Upper lobe of right lung (tissue), 1 donor: ENCODE results near the gene CNNM1. TPM values are rescaled to one million over a fixed set of nuclear protein-coding genes. Genes with fewer than 3 reads are reported as not detected.

ENCODE experiments used
- ATAC-seq: fragments of 200-7000 bp; cut with Tn5 transposase; one replicate; pipeline ENCODE4 v1.9.1; 2020; ENCODE audit warnings: mild to moderate bottlenecking, moderate library complexity
- DNase-seq: peaks from one replicate; pipeline ENCODE4 v3.0.0-alpha.2; 2020
- H3K27ac ChIP-seq: fragments of 200-600 bp; one replicate; pipeline ENCODE4 v1.8.0; 2022
- H3K27me3 ChIP-seq: fragments of 200-600 bp; one replicate; pipeline ENCODE4 v1.8.0; 2022; ENCODE audit warnings: mild to moderate bottlenecking
- H3K36me3 ChIP-seq: fragments of 200-600 bp; one replicate; pipeline ENCODE4 v1.8.0; 2022
- H3K4me1 ChIP-seq: fragments of 200-600 bp; one replicate; pipeline ENCODE4 v1.8.0; 2022
- H3K4me3 ChIP-seq: fragments of 200-600 bp; one replicate; pipeline ENCODE4 v1.8.0; 2022; ENCODE audit warnings: mild to moderate bottlenecking
- H3K9me3 ChIP-seq: fragments of 200-600 bp; one replicate; pipeline ENCODE4 v1.8.0; 2022
- intact Hi-C: fragments of 100-400 bp; cut with DNase I; formaldehyde crosslinking; loops from one replicate; pipeline ENCODE4 v1.11.0; 2022
- total RNA-seq: library from RNA; stranded (reverse); fragmentation: NEBNext Ultra II Directional; extraction: Animal tissue kit (Norgen Biotek cat#: 25700); gene quantifications from one replicate; pipeline ENCODE4 v1.2.1, GENCODE V29; 2021
- TF ChIP-seq, protein P1 (sequence below): fragments of 200-600 bp; IDR thresholded peaks from one replicate; pipeline ENCODE4 v1.8.0; 2022; ENCODE audit warnings: antibody characterized with exemption
- donor health status: DM: no; HTN: yes; CAD: no; lungs with severe emphysema.

Gene CNNM1
- total RNA-seq, 1 donor from 2014 or later = 0.69 TPM

DNA sequence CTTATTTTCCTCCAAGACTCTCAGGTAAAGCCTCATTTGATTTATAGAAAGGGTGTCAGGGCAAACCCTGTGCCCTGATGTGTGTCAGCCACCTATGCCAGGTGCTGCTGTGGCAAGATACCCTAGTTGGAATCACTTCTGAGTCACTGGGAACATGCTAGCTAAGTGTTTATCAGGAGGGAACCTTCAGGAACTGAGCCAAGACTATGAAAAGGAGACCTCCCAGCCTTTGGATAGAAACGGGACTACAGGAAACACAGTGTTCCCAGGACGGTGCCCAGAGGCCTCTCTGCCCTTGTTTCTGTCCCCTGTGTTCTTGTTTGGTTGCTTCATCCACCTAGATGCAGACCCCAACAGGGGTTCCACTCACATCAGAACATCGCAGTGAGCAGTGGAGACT is 28.5 kb downstream of the CNNM1 start:
- H3K36me3 ChIP-seq = no peaks in the 10 kb centered on the region
- no peak overlapping the region for H3K4me3 ChIP-seq
- no peaks in the 10 kb centered on the region for H3K4me1 ChIP-seq
- H3K27me3 ChIP-seq = no peaks in the 10 kb centered on the region
- intact Hi-C loops = no loop called here
- ATAC-seq = no peak
- TF ChIP-seq, protein P1, sequence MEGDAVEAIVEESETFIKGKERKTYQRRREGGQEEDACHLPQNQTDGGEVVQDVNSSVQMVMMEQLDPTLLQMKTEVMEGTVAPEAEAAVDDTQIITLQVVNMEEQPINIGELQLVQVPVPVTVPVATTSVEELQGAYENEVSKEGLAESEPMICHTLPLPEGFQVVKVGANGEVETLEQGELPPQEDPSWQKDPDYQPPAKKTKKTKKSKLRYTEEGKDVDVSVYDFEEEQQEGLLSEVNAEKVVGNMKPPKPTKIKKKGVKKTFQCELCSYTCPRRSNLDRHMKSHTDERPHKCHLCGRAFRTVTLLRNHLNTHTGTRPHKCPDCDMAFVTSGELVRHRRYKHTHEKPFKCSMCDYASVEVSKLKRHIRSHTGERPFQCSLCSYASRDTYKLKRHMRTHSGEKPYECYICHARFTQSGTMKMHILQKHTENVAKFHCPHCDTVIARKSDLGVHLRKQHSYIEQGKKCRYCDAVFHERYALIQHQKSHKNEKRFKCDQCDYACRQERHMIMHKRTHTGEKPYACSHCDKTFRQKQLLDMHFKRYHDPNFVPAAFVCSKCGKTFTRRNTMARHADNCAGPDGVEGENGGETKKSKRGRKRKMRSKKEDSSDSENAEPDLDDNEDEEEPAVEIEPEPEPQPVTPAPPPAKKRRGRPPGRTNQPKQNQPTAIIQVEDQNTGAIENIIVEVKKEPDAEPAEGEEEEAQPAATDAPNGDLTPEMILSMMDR = no peak
- no peaks in the 10 kb centered on the region for H3K9me3 ChIP-seq
- H3K27ac ChIP-seq = no peak overlapping the region
- no peak for DNase-seq

DNA sequence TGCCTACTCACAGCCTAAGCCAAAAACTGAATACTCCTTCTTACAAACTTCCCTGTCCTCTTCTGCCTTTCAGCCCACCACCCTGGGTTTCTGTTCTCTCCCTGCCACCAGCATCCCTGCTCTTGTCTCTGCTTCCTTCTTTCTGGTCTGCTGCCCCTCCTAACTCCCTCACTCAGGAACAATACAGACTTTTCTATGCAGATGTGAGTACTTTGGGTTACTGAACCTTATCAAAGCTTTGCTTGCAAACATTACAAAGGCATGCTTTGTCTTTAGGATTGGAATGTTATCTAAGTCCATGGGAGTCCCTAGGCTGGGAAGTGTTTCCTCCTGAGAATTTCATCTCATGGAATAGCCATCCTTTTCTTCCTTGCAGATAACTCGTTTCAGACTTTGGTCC is 28.9 kb downstream of the CNNM1 start:
- H3K27ac ChIP-seq = no peak overlapping the region
- TF ChIP-seq, protein P1 = no peak
- H3K36me3 ChIP-seq = no peaks in the 10 kb centered on the region
- no peak overlapping the region for H3K4me3 ChIP-seq
- H3K27me3 ChIP-seq = no peaks in the 10 kb centered on the region
- no peaks in the 10 kb centered on the region for H3K4me1 ChIP-seq
- DNase-seq = no peak
- no peak for ATAC-seq
- H3K9me3 ChIP-seq = no peaks in the 10 kb centered on the region
- intact Hi-C loops = no loop called here

DNA sequence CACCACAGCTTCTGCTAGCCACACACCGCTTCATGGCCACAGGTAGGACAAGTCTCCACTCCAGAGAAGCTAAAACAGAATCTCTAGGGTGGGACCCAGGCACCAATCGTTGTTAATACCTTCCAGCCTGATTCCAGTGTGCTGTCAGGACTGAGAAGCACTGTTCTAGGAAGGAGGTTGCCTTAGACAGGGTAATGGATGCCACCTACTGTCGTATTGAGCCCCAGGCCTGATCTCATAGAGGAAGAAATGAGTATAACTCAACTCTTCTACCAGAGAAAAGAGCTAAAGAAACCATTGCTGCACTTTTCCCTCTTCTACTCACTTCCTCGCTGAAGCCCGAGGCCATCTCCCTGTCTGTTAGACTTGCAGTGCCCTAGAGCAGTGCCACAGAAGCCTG is 31.8 kb downstream of the CNNM1 start:
- Histone ChIP-seq H3K27me3 (no peaks in the 10 kb centered on the region), H3K4me3 (no peak overlapping the region), H3K9me3 (no peaks in the 10 kb centered on the region), H3K27ac (no peak overlapping the region), H3K4me1 (no peaks in the 10 kb centered on the region), H3K36me3 (no peaks in the 10 kb centered on the region)
- DNase-seq (no peak), ATAC-seq (no peak)
- intact Hi-C loops = no loop called here
- TF ChIP-seq, protein P1 = no peak

DNA sequence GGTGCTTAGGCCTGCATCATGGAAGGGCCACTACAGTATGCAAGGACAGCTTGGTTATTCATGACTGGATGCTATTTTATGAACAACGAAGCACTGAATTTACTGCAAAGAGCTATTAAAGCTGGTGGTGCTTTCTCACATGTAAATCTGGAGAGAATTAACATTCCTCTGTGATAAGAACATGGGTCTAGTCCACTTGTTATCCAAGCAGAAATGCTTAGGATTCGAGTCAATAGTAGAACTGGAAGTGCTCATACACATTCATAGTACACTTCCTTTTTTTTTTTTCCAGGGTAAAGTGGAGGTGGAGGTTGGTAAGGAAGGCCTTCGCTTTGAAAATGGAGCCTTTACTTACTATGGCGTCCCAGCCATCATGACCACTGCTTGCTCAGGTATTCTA is 35.0 kb downstream of the CNNM1 start:
- DNase-seq (no peak), ATAC-seq (no peak)
- no peak overlapping the region for H3K27ac ChIP-seq
- TF ChIP-seq, protein P1 = no peak
- H3K9me3 ChIP-seq = no peaks in the 10 kb centered on the region
- H3K36me3 ChIP-seq = no peaks in the 10 kb centered on the region
- no peaks in the 10 kb centered on the region for H3K4me1 ChIP-seq
- intact Hi-C loops = no loop called here
- no peak overlapping the region for H3K4me3 ChIP-seq
- H3K27me3 ChIP-seq = no peaks in the 10 kb centered on the region

DNA sequence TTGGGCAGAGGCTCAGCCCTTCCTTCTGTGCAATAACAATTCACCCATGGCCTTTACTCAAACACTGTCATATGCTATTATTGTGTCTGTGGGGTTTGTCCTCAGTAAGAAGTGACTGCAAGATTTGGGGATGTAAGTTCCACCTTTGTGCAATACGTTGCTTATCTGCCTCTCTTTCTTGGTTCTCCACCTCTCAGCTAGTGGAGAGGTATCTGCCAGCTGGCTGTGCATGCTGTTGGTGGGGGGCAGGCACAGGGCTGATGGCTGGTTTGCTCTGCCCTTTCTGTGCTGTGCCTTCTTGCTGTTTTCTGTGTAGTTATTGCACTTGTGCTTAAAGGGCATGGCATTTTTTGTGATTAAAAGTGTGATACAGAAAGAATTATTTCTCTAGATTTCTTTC is 36.2 kb downstream of the CNNM1 start:
- Histone ChIP-seq H3K4me3 (no peak overlapping the region), H3K27ac (no peak overlapping the region), H3K27me3 (peaks cover 10% of the 10 kb centered on the region), H3K9me3 (no peaks in the 10 kb centered on the region), H3K36me3 (no peaks in the 10 kb centered on the region), H3K4me1 (no peaks in the 10 kb centered on the region)
- TF ChIP-seq, protein P1 = no peak
- intact Hi-C loops = no loop called here
- no peak for DNase-seq
- no peak for ATAC-seq

DNA sequence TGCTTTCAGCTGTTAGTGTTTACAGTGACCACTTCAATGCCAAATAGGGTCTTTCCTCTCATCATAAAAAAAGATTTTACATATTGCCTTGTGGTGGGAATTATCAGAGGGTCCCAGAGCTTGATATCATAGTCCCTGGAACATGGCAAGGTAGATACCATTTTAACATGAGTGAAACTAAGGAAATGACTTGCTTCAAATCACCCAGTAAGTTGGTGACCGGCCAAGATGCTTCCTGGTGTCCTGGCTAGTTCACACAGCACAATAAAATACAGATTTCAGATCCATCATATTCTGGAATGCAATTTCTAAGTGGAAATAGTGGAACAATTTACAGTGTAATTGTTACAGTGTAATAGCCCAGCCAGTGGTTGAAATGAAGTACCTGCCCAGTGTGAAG is 36.6 kb downstream of the CNNM1 start:
- Histone ChIP-seq H3K4me1 (no peaks in the 10 kb centered on the region), H3K27me3 (peaks cover 10% of the 10 kb centered on the region), H3K4me3 (no peak overlapping the region), H3K27ac (no peak overlapping the region), H3K36me3 (no peaks in the 10 kb centered on the region), H3K9me3 (no peaks in the 10 kb centered on the region)
- TF ChIP-seq, protein P1 = no peak
- no peak for DNase-seq
- no peak for ATAC-seq
- intact Hi-C loops = no loop called here
